ENCODE measurements around the gene TANK.
"Not testable (repeated sequence)": the region's sequence is repeated elsewhere in the genome, so short reads cannot be mapped to it uniquely, and the experiment has no call there.

TANK gene

GRCh38 chr2:161160226-161161073 lies at the start of gene TANK:
TANK (plus strand) TSS chr2:161160428; CDS start chr2:161179663, 19,235 bp downstream.
- peak; percentile 94 for DNase-seq (ENCODE audit: low spot score)

- no peak for DNase-seq (ENCODE audit: low spot score)
These were observed 48.7 kb upstream of the TANK start for GRCh38 chr2:161111531-161111930.

DNA sequence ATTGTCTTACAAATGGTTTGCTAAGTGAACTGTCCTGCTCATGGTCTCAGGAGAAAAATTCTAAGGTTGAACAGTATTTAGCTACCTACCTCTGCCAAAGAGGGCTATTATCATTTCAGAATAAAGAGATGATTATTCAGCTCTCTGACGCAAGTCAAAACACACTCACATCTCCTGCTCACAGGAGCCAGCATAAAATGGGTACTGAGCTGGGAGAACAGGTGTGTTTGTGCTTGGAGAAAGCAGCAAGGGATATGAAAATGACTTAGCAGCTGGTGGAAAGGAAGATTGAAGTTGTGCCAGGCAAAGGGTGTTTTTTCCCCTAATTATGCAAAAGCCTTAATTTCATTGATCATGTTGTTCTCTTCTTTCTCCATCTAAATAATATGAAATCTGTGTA lies 47.3 kb upstream of the TANK start:
- DNase-seq (ENCODE audit: low spot score), result no peak

DNA sequence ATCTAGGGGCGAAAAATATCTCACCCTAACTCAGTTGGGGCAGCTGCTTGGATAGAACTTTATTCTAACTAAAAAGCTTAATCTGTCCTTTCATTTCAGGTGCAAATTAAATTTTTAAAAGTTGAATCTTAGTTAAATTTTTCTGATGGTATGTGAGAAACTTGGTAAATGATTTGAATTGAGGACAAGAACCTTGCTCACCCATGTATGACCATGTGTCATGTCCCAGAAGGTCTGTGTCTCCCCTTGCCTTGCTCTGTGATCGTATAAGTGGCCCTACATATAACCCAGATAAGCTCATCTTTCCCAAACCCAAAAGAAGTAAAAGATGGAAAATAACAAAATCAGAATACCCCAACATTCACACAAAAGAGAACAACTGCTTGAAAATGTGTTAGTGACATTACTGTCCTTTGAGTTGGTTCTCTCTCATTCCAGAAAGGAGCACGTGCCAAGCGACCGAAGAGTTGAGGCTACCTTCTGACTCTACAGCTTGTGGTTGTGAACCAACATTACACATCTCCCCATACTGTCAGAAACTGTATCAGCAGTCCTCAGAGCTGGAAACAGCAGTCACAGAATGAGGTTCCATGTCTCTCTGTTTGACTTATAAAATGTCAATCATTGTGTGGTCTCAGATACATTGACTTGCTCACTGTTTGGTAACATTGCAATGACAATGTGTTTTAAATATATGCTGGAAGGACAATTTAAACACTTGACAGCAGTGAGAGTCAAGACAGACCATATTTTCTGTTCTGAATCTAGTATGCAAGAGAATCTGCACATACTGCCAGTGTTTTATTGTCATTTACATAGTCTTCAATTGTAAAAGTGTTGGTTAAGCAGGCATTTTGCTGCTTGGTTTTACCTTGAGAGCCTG lies 46.3 kb upstream of the TANK start:
- DNase-seq (ENCODE audit: low spot score), result no peak

- no peak for DNase-seq (ENCODE audit: low spot score)
These were observed 45.0 kb upstream of the TANK start for GRCh38 chr2:161115205-161115604.

DNA sequence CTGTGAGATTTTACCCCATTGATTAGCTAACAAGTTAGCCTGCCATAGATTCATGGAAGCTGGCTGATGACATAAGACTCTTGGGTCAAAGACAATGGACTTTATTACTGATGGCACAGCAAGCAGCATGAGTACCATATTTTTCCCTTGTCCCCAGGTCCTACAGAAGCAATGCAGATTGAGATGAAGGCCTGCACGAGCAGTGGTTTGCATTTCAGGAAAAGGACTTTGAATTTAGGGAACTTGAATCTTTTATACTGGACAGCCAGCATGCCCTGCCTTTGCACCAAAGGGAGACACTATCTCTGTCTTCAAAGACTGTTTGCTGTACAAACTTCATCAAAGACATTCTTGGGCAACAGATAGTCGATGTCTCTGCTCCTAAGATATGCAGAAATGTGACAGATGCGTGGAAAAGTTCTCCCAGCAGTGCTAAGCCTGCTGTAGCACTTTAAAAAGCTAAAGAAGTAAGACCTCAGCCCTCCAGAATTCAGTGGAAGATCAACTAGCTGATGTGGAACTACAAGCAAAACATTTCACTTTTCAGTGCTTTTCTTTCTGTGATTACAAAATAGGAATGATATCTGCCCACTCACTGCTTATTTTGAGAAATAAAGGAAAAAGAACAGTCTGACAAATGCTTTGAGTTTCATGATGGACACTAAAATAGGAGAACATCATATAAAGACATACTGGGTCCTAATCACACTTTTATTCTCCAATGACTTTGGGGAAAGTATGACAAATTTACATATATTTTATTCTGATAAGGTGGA lies 44.4 kb upstream of the TANK start:
- no peak for DNase-seq (ENCODE audit: low spot score)

DNA sequence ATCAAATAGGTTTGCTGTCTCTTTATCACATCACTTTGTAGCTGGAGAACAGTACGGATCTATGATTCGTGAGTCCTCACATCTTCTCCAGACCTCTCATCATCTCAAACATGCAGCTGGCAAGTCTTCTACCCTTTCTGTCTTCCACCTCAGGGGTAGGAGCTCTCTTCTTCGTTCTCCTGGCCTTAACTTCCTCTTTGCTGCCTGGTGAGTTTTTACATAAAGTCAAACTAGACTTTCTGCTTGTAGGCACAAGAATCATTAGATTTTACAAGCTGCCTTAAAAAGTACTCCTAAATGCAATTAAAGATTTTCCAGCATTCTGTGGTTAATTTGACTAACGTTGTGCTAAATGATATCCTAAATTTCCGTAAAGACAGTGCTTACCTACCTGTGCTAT lies 43.7 kb upstream of the TANK start:
- DNase-seq (ENCODE audit: low spot score), result no peak

DNA sequence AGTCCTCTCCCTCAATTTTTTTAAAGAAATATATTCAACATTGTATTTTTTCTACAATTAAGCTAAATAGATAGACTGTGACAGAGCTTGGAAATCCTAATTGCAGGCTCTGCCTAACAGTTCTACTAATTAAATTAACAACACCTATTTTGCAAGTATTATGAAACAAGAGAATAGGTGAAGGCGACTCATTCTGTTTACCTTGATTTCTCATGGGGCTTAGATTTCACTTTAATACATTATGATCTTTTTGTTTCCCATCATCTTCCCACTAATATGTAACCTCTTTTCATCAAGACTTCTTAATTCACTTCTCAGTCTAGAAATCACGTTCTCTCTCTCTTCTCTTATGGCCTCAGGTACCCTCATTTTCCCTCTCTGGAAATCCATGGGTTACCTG lies 42.7 kb upstream of the TANK start:
- DNase-seq (ENCODE audit: low spot score), result no peak

GRCh38 chr2:161118722-161119121 lies 41.5 kb upstream of the TANK start:
- DNase-seq (ENCODE audit: low spot score), result no peak

- no peak for DNase-seq (ENCODE audit: low spot score)
These were observed 40.7 kb upstream of the TANK start for GRCh38 chr2:161119483-161119882.

DNA sequence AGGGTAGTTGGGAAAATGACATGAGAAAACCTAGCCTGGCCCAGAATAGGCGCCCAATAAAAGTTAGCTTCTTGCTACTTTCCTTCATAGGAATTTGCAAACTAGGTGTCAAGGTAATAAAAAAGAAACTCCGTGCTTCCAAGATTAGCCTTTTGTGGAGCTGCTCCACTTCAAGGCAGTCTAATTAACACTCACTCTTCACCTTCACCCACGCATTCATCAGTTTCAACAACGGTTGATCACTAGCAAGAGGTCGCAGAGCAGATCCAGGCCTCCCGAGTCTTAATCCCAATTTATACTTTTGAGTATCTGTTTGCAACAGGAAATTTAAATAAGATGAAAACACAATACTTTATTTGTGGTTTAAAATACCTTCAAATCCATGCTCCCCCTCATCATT lies 39.5 kb upstream of the TANK start:
- DNase-seq (ENCODE audit: low spot score), result no peak

GRCh38 chr2:161121622-161122021 lies 38.6 kb upstream of the TANK start:
- no peak for DNase-seq (ENCODE audit: low spot score)

DNA sequence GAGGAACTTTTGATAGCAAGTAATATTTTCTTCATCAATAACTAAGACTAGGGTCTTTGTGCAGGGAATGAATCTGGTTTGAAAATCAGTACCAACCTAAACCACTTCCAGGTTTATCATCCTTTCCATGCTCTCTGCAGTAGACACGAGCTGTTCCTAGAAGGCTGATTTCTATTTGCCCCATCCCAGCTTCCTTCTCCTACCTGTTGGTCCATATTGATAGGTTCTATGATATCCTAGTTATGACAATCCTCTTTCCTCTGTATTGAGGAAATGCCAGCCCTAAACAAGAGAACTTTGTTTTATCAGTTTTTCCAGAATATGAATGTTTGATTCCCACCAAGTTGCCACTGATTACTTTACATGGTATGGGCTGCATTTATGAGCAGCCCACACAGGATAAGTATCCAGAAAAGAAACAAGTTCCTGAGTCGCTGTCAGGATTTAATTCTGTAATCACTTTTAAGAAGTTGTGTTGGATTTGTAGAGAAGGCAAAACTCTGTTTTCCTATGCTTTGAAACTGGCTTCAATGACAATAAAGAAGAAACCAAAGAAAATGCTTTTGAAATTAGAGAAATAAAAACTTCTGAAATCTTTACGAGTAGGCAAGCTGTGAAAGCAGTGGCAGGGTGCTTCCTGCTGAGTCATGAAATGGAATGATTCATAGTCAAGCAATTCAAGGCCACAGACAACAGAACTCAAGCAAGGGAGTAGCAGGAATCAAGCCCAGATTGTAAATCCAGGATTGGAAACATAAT lies 37.3 kb upstream of the TANK start:
- DNase-seq (ENCODE audit: low spot score), result no peak

DNA sequence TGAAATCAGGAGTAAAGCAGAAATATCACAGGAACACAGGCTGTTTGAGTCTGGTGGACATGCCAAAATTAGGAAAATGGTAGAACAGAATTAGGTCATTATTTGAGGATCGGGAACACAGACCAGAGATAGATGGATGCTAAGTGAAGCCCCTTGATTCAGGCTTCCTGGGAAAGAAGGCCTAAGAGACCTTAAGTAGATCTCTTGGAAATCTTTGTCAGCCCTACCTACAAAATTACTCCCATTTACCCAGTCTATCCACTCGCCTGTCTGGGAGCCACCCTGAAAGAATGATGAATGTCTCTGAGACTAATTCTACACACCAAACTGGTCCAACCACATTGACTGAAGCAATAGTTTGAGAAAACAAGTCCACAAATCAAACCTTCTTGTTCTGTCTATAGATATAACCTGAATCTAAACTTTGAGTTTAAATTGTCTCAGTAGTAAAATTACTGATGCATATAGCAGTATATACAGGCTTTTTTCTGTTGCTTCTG lies 36.6 kb upstream of the TANK start:
- no peak for DNase-seq (ENCODE audit: low spot score)

DNA sequence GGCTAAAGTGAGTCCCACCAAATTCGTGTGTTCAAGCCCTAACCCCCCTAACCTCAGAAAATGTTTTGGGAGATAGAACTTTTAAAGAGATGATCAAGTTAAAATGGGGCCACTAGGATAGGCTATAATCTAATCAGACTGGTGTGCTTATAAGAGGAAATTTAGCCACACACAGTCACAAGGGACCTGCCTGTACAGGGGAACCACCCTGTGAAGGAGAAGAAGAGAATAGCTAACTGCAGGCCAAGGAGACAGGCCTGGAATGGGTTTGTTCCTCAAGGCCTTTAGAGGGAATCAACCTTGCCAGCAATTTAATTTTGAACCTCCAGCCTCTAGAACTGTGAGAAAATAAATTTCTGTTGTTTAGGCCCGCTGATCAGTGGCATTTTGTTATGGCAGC lies 36.0 kb upstream of the TANK start:
- no peak for DNase-seq (ENCODE audit: low spot score)

- DNase-seq (ENCODE audit: low spot score), result no peak
These were observed 31.3 kb upstream of the TANK start for GRCh38 chr2:161128885-161129284.

GRCh38 chr2:161130354-161130753 lies 29.9 kb upstream of the TANK start:
- no peak for DNase-seq (ENCODE audit: low spot score)

DNA sequence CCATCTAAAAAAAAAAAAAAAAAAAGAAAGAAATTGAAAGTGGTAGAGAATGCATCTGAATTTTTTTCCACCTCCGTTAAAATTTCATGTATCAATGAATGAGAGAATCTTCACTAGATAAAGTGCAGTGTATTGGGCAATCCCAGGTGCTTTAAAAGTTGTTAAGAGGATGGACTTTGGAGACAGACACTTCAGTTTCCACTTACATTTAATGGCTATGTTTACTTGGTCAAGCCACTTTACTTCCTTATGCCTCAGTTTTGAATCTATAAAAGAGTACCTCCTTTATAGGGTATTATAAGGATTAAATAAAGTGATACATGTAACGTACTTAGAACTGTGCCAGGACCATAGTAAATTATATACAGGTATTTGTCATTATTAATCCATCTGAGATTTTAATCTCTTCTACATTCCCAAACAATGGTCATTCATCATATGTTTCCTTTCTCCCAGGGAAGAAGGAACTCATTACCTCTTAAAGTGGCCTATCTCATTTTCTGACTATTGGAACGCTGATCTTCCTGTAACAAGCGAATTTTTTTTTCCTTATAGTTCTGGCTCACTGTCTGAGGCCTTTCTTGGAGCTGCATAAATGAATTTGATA lies 29.1 kb upstream of the TANK start:
- DNase-seq (ENCODE audit: low spot score), result no peak

GRCh38 chr2:161131804-161132203 lies 28.4 kb upstream of the TANK start:
- no peak for DNase-seq (ENCODE audit: low spot score)

GRCh38 chr2:161132384-161132783 lies 27.8 kb upstream of the TANK start:
- not testable (repeated sequence) for DNase-seq (ENCODE audit: low spot score)

DNA sequence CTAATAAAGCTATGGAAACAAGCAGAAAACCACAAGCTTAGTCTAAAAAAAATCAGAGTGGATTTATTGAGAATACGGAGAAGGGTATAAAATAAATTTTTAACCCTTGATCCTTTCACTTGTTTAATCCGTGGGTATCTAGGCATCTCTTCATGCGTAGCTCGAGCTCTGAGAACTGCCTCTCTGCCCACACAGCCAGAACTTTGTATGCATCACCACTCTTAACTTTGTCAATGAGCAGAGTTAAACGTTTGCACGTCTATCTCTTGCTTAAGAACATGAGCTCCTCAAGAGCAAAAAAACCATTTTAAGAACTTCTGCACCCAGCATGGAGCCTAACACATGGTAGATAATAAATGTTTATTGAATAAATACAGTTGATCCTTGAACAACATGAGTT lies 26.9 kb upstream of the TANK start:
- no peak for DNase-seq (ENCODE audit: low spot score)
